Peyer's patch (tissue), 4 donors: ENCODE results near the gene FIZ1.

Experiments used
- CTCF ChIP-seq, 6 experiments: fragments of 450-650 bp in 4 of 6; fragments of 200-600 bp in 2 of 6; sonication (generic) in 1 of 6; IDR thresholded peaks; one replicate each; pipeline ENCODE4 v1.5.1; 2017 to 2019; ENCODE audit warnings: antibody characterized with exemption in 6 of 6, mild to moderate bottlenecking in 3 of 6, moderate library complexity in 1 of 6
- POLR2A ChIP-seq, 2 donors: fragments of 450-650 bp; IDR thresholded peaks; one replicate each; pipeline ENCODE4 v1.5.1; 2017; ENCODE audit warnings: antibody characterized with exemption in 2 of 2, mild to moderate bottlenecking in 2 of 2, moderate library complexity in 2 of 2

- TF ChIP-seq CTCF (IDR thresholded peaks at IDR 0.05) (no peak), POLR2A (IDR thresholded peaks at IDR 0.05) (no peak)
Observed at GRCh38 chr19:55553217-55554182, 45.8 kb downstream of the FIZ1 start.
